Endometrium (tissue), 2 donors: ENCODE measurements around the gene PBX4.

Experiments used
- FAIRE-seq: peaks from 2 replicates; lab custom pipeline; 2012; peaks lifted over from hg19 to GRCh38; lab: Jason Lieb, UNC
- donor health status: control.
- donor health status: control.

Gene PBX4

GRCh38 chr19:19649155-19649554 lies 30.7 kb upstream of the PBX4 start:
- no peak for FAIRE-seq

GRCh38 chr19:19647037-19647835 lies 28.7 kb upstream of the PBX4 start:
- no peak for FAIRE-seq

DNA sequence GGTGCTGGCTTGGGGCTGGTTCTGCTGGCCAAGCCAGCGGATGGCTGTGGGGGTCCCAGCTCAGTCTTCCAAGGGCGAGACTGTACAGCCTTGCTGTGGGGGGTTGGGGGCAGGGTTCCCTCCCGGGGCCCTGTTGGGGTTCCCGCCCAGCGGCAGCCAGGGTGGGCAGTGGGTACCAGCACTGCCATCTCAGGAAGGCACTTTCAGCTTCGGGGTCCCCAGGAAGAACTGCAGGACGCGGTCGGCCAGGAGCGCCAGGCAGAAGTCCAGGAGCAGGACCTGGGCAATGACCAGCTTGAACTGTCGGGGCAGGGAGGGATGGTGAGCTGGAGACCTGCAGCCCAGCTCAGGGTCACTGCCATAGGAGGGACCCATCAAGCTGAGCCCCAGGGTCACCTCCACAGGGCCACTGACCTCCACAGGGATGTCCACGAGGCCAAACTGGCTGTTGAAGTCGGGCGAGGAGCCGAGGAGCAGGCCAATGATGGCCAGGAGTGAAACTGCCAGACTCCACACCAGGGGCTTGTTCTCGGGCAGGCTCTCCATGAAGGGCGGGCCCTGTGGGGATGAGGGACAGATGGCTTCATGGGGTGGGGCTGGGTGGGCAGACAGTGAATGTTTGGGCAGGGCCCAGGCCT lies 26.9 kb upstream of the PBX4 start:
- FAIRE-seq, result no peak

DNA sequence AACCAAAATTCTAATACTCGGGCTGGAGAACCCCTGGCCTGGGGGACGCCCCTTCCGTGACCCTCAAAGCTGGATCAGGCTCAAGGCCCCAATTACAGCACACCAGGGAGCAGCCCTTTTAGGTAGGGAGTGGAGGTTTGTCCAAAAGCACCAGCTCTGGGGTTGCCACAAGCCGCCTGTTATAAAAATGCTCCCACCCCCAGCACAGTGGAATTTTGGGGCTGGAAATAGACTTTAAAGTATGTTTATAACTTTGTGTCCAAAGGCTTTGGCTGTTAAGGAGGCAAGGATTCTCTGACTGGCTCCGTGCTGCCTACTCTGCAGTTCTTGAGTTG lies 25.5 kb upstream of the PBX4 start:
- no peak for FAIRE-seq

DNA sequence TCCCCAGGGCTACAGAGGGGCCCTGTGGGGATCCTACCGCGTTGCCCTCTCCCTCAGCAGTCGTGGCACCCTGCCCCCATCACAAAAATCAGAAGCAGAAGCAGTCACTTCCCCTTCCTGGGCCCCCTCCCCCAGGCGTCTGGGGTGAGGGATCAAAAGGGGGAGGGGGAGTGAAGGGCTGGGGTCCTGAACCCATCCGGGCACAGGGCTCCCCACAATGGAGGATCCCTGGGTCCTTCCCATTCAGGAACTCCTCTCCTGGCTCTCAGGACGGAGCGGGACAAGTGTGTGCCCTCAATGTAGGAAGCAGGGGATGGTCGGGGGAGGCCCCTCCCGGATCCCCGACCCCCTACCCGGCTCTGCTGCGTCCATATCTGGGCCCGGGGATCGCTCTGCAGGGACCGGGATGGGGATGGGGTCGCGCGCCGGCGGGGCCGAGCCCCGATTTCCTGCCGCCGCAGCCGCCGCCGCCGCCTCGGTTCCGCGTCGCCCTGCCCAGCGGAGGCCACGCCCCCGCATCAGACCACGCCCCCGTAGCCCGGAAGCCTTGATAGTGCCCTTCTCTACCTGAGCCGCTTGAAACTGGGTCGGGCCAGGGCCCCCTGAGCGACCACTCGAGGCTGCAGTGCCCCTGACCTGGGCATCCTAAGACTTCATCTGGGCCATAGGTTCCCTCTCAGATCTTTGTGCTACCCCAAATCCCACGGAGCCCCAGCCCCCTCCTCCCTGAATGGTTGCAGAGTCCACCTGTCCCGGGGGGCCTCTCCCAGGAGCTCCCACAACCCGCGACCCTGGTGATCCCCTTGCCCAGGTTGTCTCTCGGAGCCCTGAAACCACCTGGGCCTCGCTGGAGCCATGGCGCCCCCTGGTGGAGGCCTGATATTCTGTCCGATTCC lies 24.9 kb upstream of the PBX4 start, which contains the start of gene GMIP:
GMIP (minus strand) TSS at position 500 of the 896 bp plus-strand sequence; CDS start at position 372, 128 bp downstream.
- no peak for FAIRE-seq

DNA sequence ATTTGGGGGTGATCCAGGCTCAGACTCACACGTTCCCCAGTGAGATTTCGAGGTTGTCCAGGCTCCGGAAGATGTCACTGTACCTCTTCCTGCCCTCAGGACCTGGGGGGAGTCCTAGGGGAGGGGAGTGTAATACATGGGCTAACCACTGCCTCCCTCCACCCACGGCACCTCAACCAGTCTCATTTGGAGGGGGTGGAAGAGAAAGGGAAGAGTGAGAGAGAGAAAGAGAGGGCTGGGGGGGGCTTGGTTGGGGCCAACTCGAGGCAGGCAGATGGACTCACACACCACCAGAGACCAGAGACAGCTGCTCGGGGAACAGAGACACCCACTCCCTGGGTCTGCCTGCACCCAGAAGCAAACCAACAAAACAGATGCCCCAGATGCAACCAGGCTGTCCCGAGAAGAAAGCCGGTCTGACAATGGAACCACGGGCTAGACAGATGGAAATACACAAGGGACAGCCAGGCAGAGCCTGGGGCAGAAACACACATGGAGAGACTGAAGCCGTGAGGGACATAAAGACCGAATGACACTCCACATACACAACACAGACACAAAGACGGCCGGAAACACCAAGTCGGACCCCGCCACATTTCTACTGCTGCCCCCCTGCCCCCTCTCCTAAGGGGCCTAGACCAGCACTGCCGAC lies 24.1 kb upstream of the PBX4 start:
- FAIRE-seq, result no peak

DNA sequence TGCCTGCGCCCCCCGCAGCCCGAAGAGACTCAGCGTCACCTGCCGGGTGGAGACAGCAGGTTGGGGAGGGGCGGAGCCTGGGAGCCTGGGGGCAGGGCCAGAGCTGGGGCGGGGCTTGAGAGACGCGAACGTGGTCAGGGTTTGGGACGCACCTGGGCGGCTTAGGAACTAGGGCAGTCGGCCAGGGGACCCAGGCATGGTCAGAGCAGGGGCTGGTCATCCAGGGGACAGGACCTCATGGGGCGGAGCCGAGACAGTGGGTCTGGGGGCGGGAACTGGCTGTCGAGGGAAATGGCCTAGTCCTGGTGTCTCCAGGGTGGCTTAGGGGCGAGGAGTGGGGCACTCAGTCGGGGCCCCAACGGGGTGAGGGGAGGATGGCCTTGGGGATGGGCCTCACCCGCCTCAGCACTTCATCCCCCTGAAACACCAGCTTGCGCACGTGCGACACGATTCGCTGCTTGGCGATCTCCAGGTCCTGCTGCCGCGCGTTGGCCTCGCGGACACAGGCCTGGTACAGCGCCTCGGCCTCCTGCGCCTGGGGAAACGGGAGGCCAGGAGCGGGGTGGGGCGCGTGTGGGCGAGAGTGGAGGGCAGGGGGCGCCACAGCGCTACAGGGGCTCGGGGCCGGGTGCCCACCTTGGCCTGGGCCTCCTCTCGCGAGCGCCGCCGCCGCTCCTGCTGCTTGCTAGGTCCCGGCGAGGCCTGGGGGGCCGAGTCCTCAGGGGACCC lies 19.2 kb upstream of the PBX4 start:
- FAIRE-seq, result no peak

DNA sequence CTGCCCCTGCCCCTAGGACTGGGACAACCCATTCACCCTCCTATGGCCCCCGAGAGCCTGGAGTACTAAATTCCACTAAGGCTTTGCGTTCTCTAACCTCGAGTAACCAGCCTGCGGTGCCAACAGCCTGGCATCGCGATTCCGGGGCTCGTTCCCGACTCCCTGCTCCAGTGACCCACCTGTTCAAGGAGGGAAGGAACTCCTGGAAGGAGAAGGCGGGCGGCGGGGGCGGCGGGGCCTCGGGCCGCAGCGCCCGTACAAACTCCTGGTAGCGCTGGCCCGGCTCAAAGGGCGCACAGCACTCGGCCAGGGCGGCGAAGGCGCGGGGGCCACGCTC lies 18.7 kb upstream of the PBX4 start:
- FAIRE-seq, result no peak

GRCh38 chr19:19636573-19637185 lies 18.2 kb upstream of the PBX4 start:
- FAIRE-seq, result no peak

DNA sequence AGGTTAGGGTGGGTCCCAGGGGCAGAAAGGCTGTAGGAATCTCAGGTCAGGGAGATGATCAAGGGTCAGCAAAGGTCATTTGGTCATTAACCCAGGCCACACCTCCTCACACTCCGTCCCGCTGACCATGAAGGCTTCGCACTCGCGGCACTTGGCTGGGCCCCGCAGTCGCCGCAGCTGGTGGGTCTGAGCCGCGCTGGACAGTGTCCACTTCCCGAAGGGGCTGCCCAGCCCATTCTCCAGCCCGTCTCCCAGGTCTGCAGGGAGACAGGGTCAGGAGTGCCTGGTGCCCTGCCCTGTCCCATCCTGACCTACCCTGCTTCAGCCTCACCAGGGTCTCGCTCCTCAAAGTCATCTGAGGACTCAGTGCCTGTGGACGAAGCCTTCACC lies 16.8 kb upstream of the PBX4 start:
- no peak for FAIRE-seq

GRCh38 chr19:19634516-19635312 lies 16.2 kb upstream of the PBX4 start:
- FAIRE-seq, result no peak

DNA sequence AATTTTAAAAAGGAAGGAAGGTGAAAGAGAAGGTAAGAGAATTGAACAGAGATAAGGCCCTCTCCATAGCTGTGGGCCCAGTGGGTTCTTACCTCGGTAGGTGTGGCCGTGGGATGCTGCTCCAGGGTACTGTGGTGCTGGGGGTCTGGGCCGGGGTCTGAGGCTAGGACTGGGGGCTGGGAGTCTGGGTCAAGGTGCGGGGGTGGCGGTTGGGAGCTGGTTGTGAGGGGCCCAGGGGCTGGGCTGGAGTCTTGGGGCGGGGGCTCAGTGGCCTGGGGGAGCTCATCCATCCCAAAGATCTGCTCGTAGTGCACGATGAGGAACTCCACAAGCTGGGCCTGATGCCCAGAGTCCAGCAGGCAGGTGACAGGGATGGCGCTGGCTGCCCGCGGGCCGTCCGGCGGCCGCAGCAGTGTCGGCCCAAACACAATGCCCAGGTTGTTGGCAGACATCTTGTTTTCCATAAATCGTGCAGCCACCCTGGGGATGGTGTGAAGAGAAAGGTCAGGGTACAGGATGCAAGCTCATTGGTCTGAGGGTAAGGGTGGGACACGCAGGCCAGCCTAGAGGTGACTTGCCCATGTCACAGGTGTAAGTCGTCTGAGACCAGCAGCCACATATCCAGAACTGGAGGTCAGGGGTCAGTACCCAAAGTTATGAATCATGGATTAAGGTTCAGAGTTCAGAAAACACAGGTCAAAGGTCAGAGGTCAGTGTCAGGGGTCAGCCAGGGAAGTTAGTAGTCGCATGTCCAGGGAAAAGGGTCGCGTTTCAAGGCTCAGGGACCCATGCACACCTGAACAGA lies 15.4 kb upstream of the PBX4 start:
- no peak for FAIRE-seq

GRCh38 chr19:19632661-19633060 lies 14.2 kb upstream of the PBX4 start:
- FAIRE-seq, result no peak

DNA sequence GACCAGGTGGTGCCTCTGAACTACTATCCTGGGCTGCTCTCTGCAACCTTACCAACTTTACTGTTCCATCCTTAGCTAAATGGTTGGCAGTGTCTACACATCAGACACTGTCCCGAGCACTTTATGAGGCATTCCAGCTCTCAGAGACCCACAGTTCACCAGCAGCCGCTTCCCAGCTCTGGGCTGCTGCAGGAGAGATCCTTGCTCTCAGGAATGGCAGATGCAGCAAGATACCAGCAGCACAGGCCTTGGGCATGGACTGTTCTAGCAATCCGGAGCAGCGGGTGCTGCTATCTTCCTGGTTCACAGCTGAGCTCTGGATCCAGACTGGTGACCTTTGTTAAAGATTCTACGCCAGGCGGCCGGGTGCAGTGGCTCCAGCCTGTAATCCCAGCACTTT lies 12.9 kb upstream of the PBX4 start:
- FAIRE-seq, result no peak

DNA sequence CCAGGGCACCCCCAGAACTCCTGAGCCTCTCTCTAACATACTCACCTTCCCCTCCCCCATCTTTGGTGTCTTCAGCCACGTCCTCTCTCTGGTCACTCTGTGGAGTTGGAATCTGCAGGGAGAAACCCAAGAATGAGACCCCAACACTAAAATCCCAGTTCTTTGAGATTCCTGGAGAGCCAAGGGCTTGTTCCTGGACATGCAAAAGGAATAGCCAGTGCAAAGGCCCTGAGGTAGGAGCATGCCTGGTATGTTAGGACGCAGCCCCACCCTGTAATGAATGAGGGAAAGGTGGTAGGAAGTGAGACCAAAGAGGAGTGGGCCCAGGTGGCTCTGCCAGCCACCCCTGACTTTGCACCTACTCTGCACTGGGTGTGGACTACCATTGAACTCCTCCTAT lies 11.9 kb upstream of the PBX4 start:
- FAIRE-seq, result no peak

DNA sequence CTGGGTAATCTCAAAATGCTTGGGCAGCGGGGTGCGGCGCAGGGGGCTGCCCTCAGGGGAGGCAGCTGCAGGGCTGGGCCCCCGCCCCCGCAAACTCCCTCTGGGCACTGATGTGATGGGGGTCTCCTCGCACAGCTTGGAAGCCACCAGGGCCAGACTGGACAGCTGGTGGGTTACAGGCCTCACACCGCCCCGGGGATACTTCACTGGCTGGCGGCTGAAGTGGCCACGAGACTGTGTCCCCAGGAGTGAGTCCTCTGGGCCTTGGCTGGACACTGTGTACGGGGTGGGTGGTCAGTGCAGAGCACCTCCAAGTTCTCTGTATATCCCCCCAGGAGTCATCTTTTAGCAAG lies 11.6 kb upstream of the PBX4 start:
- no peak for FAIRE-seq

GRCh38 chr19:19628501-19629134 lies 10.1 kb upstream of the PBX4 start:
- no peak for FAIRE-seq

DNA sequence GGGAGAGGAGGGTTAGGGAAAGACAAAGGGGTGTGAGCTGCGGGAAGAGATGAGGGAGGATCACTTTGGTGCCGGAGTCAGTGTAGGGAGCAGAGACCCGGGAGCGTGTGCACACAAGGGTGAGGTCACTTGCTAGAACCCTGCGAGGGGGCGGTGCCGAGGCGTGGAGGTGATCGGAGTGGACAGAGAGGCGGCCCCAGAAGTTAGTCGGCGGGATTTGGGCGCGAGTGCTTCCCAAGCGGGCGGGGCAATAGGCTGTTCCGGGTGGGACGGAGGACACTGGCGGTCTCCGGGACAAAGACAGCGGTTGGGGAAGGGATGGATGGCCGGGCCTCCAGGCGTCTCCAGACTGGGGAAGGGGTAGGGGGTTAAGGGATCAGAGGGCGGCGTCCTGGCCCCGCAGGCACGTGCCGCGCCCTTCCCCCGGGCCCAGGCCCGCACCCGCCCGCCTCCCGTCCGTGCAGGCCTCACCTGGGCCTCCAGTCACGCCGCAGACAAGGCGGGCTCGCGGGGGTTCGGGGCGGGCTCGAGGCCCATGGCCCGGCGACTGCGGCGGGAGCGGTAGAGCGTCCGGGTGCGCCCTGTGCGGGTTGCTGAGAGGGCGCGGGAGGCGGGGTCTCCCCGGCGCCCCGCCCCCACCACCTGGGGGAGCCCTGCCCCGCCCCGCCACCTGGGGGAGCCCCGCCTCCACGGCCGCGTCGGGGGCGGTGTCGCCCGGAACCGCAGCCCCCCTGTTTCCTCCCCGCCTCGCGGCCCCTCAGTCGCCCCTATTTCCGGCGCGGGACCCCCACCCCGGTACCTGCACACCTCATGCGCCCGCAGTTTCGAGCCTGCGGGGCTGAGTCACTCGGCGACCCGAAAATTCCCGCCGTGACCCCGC lies 9.4 kb upstream of the PBX4 start, which contains the start of gene LPAR2:
LPAR2 (minus strand) TSS at position 600 of the 880 bp plus-strand sequence. CDS start 945 bp downstream, outside the sequence.
- no peak for FAIRE-seq
